GM19467 (cell line): Measurements from ENCODE around the gene GOLGA5.
"Not testable (repeated sequence)": the region's sequence is repeated elsewhere in the genome, so short reads cannot be mapped to it uniquely, and the experiment has no call there.

Experiments
- ATAC-seq: cut with Tn5 transposase; IDR thresholded peaks from one replicate; pipeline ENCODE4 v1.9.1; 2021; ENCODE audit warnings: mild to moderate bottlenecking, moderate library complexity; ENCODE audit not compliant: unreplicated experiment

Gene GOLGA5

DNA sequence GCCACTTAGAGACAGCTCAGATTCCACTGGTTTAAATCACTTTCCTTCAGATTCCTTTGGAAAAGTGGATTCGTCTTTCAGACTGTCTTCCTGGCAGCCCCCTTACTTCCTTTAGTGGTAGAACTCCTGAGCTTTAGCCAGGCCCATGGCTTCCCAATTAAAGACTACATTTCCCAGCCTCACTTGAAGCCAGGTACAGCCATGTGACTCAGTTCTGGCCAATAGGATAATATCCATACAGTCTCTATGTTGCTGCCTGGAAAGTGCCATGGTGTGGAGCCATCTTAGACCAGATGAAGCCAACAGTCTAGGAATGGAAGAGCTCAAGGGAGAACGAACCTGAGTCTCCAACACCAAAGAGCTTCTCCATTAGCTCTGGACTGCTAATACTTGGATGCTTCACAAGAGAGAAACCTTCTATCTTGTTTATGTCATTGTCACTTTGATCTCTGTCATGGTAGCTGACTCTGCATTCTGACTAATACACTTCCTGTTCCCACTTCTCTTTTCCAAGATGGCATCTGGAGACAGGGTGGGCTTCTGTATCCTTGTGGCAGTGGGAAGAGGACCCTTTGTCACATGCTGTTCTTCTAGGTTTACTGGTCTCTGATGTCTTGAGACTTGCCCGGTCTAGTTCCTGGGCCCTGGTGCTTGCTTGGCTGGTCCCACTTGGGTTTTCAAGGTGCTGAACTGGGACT lies 15.1 kb upstream of the GOLGA5 start:
- not testable (repeated sequence) for ATAC-seq

DNA sequence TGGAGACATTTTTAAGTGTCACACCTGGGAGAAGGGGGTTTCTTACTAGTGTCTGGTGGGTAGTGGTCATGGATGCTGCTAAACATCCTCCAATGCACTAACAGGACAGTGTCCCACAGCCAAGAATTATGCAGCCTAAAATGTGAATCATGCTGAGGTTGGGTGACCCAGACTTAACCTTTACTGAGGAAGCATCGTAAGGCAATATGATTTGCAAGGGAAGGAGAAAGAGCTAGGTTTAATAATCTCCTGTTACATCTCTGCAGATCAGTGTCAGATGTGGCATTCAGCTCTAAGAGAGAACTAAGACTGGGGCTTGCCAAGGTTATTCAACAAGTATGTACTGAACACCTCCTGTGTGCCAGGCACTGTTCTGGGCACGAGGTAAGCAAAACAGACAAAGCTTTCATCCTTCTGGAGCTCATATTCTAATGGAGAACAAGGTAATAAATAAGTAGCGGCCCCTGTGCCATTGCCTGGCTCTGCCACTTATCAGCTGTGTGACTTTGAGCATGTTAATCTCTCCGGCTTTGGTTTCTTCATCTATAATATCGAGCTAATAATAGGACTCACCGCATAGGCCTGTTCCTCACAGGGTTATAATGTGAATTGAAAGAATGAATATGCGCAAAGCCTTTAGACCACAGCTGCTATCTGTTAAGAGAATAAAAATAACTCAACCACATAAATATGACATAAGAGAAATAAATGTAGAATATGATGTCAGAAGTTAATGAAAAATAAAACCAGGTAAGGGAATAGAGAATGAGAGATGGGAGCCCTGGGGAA lies 13.5 kb upstream of the GOLGA5 start:
- ATAC-seq = no peak

DNA sequence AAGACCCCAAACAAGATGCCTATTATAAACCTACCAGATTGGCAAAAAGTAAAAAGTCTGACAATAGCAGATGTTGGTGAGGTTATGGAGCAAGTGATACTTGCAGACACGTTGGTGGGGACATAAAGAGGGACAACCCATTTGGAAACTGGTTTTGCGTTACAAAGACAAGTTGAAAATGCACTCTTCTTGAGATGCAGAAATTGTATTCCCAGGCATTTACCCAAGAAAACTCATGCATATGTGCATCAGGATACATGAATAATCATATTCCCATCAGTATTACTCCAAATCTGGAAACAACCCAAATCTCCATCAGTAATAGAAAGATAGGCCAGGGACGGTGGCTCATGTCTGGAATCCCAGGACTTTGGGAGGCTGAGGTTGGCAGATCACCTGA lies 12.8 kb upstream of the GOLGA5 start:
- ATAC-seq = no peak

DNA sequence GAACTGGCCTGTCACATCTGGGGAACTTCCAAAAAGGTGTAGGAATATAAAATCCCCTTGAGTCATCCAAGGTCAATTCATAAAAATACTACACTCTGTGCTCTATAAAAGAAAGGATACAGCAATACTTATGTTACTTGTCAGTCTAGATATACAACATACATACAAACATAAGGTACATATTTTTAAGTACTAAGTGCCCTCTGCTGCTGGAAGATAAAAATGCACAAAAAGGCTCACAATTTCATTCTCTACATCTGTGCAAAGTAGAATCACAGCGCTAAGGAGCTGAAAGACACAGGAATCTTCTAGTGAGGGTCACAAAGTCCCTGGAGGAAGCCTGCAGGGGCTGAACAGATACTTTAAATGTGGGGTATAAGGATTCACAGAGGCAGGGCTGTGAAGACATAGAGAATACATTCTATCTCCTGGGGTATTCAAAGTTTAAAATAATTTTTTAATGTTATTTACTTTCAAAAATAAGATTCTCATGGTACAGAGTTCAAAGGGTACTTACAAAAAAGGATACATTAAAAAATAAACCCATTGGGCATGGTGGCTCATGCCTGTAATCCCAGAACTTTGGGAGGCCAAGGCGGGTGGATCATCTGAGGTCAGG lies 10.2 kb upstream of the GOLGA5 start:
- peak; percentile 58 for ATAC-seq

DNA sequence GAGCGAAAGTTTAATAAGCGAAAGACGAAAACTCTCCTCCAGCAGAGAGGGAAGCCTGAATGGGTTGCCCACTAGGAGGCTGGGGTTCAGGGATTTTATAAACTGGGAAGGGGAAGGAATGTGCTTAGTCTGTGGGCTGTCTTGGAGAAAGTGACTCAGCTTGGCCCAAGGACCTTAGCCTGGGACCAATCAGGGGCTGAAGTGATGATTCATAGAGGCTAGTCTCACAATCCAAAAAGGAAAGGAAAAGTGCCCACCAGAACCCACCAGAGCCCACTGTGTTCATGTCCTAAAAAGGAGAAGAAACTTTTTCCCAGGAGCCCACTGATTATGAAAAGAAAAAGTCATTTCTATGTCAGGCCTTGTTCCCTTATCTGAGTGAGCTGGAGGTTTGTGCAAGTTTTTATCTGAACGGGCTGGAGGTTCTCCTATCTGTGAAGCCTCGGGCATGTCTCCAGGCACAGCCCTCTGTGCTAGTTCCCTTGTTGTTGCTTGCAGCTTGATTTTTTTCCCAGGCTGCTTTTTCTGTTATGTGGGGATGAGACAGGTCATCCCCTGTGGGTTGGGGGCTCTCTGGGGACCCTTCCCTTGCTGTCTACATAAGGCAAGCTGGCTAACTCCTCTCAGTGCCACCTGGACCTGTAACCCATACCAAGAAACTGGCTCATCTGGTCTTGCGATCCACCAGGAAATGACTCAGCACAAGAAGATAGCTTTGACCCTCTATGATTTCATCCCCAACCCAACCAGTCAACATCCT lies 8.3 kb upstream of the GOLGA5 start:
- no peak for ATAC-seq

DNA sequence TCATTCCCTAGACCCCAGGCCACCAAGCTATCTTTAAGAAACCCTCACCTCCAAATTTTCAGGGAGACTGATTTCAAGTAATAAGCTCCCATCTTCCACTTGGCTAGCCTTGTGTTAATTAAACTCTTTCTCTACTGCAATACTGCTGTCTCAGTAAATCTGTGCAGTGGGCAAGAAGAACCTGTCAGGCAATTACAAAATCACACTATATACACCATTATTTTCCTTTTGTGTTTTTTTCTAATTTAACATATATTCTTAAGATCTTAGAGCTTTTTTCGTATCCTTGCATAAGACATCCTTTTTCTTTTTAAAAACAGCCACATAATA lies 7.7 kb upstream of the GOLGA5 start:
- no peak for ATAC-seq

DNA sequence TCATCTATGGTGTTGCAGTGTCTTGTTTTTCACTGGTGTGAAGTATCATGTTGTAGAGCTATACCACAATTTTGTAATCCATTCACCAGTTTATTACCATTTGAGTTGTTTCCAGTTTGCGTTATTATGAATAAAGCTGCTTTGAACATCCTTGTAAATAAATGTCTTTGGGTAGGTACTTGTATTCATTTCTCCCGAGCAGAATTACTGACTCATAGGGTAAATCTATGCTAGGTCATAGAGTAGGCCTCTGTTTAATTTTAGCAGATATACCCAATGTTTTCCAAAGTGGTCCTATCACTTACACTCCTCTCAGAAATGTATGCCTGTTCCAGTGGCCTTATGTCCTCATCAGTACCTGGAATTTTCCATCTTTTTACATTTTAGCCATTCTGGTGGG lies 6.6 kb upstream of the GOLGA5 start:
- no peak for ATAC-seq

DNA sequence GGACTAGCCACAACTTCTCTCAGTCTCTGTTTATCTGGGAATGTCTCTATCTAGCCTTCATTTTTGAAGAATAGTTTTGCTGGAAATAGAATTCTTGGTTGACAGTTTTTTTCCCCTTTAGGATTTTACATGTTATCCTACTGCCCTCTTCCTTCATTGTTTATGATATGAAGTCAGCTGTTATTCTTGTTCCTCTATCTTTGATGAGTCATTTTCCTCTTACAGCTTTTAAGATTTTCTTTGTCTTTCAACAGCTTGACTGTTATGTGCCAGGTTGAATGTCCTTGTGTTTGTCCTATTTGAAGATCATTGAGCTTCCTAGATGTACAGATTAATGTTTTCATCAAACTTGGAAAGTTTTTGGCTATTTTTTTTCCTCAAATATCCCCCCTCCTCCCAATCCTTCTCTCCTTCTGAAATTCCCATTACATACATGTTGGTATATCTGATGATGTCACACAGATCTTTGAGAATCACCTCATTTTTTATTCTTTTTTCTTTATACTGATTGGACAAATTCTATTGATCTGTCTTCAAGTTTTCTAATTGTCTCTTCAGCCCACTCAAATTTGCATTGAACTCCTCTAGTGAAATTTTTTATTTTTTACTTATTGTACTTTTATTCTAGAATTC lies 4.5 kb upstream of the GOLGA5 start:
- no peak for ATAC-seq

DNA sequence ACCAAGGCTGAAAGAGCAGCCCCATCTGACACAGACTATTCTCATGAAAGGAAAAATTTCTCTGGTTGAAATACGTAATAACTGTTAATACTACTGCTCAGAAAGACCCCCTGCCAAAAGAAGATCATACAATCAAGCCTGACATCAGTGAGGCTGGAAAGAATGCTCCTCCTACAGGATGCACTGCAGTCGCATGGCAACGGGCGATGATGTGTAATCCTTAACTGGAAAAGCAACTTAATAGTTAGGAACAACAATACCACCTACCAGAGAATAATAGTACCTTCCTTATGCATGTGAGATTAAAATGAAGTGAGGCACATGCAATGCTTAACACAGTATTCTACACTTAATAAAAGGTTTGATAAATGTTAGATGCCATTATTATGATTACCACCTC lies 1.2 kb upstream of the GOLGA5 start:
- ATAC-seq = no peak

DNA sequence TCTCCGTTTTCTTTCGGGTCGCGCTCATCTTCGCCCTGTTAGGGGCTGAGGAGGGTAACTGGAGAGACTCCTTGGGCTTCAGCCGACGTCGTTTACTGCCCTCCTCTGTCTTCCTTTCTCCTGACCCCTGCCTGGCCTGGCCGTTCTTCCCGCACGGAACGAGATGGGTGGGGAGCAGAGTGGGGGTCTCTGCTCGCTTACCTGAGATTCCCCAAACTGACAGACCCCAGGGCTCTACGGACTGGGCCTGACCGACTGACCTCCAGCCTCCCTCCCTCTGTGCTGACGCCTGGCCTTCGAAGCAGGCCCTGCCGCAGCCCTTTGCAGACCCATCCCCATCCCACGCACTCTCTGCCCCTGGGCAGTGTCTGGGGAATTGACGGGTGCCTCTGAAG lies 439 bp downstream of the GOLGA5 start:
- no peak for ATAC-seq

DNA sequence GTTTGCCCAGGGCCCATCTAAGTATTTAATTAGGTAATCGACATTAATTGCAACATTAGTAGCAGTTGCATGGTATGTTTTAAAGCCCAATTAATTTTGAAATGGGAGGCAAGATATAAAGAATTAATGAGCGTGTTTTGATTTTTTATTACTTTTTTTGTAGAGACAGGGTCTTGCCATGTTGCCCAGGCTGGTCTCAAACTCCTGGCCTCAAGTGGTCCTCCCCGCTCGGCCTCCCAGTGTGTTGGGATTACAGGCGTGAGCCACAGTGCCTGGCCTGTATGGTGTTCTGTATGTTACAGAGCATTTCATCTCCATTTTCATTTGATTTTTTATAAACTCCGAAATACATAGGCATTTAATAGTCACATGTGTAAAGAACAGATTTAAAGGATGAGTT lies 856 bp downstream of the GOLGA5 start:
- no peak for ATAC-seq

DNA sequence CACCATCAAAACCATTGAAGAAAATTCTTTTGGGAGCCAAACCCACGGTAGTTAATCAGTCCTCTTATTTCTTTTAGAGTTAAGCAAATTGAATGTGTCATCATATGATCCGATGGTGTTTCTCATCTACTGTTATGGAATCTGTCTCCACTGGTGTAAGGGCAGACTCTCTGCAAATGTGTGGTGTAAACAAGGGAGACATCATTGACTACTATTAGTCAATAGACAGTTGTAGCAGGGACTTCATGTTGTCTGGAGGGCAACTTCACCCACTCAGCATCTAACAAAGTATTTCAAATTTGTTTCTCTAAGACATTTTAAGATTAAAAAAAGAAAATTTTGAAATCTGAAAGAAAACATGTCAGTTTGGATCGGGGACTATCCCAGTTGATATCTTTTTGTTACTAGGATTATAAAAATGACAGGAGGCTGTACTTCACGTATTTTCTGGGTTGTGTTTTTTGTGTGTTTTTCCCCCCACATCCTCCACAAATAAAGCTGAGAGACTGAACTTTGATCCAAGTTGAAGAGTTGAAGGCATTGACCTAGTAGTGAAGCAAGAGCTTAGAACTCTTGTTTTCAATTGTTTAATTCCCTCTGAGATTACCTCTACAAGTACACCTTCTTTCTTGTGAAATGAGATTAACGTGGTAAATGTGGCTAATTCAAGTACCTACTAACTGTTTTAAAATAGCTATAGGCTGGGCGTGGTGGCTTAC lies 4.0 kb downstream of the GOLGA5 start:
- ATAC-seq = no peak

DNA sequence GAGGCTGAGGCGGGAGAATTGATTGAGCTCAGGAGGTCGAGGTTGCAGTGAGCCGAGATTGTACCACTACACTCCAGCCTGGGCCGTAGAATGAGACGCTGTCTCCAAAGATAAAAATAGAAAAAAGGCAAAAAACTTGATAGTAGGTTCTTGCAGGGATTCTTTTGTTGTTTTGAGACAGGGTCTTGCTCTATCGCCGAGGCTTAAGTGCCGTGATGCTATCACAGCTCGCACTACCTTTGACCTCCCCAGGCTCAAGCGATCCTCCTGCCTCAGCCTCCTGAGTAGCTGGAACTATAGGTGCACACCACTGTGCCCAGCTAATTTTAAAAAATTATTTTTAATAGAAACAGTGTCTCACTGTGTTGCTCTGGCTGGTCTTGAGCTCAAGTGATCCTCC lies 4.7 kb downstream of the GOLGA5 start:
- no peak for ATAC-seq

DNA sequence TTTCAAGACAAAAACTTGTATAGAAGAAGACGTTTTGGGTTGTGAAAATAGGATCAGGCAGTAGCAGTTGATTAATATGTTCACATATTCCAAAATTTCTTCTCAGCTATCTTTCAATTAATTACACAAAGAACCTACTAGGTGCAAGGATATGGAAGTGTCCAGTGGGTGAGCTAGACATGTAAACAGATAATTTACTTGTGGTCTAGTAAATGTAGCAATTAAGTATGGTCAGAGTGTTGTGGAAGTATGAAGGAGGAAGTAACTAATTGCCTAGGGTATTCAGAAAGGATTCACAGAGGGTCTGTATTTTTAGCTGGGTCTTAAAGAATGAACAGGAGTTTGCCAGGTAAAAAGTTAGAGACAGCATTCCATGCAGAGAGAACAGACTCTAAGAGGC lies 5.9 kb downstream of the GOLGA5 start:
- ATAC-seq = no peak

DNA sequence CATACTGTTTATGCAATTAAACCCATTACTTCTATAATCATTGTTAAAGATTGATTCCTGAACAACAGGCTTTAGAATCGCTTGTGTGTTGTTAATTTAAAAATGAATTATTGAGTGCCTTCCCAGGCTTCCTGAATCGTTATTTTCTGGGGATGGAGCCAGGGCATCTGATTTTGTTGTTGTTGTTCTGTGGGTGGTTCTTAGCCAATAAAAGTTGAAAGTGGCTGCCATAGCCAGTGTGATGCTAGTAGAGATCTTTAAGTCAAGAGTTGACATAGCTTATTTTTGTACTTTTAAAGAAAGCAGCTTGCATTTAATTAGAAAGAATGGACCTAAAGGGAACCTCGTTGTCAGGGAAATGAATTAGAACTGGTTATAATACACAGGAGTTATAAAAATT lies 6.4 kb downstream of the GOLGA5 start:
- no peak for ATAC-seq

DNA sequence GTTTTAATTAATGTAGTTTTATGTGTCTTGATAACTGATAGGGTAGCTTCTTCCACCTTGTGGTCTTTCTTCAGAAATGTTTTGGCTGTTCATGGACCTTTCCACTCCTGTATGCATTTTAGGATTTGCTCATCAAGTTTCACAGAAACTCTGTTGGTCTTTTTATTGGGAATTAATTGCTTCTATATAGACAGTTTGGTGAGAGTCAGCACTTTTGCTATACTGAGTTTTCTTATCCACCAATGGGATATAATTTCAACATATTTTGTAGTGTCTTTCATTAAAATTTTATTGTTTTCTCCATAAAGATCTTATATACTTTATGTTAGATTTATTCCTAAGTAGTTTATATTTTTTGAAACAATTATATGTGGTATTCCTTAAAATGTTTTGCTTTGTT lies 7.8 kb downstream of the GOLGA5 start:
- no peak for ATAC-seq

DNA sequence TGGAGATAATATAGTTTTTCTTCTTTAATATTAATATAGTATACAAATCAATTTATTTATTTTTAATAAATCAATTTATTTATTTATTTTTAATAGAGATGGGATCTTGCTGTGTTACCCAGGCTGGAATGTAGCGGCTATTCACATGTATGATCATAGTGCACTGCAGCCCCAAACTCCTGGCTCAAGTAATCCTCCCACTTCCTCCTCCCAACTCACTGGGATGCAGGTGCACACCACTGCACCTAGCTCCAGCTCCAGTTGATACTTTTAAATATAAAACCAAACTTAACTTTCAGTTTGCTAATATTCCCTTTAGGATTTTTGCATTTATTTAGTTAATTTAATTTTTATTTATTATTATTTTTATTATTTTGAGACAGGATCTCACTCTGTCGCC lies 8.6 kb downstream of the GOLGA5 start:
- ATAC-seq = no peak

DNA sequence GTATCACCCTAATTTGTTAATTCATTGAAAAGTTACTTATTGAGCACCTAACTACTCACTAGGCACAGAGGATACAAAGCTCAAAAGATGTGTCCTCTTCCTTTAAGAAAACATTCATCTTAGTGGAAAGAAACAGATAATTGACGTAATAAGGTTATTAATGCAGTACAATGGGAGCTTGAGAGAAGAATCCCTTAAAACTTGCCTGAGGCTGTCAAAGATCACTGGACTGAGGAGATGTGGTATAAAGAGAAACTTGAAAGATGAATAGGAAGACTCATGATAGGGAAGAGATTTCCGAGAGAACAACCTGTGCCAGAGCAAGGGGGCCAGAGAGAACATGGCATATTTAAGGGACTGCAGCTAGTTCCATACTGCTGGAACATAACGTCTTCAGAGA lies 19.1 kb downstream of the GOLGA5 start:
- no peak for ATAC-seq

DNA sequence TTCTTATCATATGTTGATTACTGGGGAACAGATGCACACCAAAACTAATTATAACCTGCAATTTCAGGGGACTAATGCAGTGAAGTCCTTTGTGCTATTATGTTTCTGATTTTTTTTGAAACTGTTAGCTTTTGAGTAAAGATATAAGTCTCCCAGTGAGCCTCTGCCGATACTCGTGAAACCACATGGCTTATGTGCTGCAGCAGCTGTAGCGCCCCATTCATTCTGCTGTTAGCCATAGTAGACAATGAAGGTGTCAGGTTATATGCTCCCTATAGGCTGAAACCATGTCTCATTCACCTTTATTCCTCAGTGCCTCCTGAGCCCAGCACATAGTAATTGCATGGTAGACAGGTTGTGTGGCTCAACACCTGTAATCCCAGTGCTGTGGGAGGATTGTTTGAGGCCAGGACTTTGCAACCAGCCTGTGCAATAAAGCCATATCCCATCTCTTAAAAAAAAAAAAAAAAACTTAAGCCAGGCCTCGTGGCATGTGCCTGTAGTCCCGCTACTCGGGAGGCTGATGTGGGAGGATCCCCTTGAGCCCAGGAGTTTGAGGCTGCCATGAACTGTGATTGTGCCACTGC lies 25.0 kb downstream of the GOLGA5 start:
- no peak for ATAC-seq
